NCI-H128 (cell line): ENCODE measurements around the gene LRRD1.
"Not testable (repeated sequence)": the region's sequence is repeated elsewhere in the genome, so short reads cannot be mapped to it uniquely, and the experiment has no call there.

Experiments used
- DNase-seq: peaks from one replicate; lab custom pipeline; 2025; ENCODE audit not compliant: unreplicated experiment; lab: John Stamatoyannopoulos, UW

The LRRD1 gene

DNA sequence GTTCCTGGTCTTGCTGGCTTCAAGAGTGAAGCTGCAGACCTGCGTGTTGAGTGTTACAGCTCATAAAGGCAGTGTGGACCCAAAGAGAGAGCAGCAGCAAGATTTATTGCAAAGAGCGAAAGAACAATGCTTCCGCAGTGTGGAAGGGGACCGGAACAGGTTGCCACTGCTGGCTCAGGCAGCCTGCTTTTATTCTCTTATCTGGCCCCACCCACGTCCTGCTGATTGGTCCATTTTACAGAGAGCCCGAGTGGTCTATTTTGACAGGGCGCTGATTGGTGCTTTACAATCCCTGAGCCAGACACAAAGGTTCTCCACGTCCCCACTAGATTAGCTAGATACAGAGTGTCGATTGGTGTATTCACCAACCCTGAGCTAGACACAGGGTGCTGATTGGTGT lies 36.2 kb downstream of the LRRD1 start:
- DNase-seq = not testable (repeated sequence)

DNA sequence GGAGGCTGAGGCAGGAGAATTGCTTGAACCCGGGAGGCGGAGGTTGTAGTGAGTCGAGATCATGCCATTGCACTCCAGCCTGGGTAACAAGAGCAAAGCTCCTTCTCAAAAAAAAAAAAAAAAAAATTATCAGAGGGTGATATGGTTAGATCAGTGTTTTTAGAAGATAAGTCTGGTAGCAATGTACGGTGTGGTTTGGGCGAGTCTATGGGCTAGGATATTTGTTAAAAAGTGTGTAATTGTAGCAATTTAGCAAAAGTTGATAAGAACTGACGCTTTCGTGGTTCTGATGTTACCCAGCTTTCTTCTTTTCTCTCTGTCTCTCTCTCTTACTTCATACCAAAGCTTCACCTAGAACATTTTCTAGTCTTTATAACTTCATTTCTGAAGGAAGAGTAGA lies 37.8 kb downstream of the LRRD1 start:
- DNase-seq = no peak

- DNase-seq = no peak
These were observed 41.4 kb downstream of the LRRD1 start for GRCh38 chr7:92137557-92137956.

DNA sequence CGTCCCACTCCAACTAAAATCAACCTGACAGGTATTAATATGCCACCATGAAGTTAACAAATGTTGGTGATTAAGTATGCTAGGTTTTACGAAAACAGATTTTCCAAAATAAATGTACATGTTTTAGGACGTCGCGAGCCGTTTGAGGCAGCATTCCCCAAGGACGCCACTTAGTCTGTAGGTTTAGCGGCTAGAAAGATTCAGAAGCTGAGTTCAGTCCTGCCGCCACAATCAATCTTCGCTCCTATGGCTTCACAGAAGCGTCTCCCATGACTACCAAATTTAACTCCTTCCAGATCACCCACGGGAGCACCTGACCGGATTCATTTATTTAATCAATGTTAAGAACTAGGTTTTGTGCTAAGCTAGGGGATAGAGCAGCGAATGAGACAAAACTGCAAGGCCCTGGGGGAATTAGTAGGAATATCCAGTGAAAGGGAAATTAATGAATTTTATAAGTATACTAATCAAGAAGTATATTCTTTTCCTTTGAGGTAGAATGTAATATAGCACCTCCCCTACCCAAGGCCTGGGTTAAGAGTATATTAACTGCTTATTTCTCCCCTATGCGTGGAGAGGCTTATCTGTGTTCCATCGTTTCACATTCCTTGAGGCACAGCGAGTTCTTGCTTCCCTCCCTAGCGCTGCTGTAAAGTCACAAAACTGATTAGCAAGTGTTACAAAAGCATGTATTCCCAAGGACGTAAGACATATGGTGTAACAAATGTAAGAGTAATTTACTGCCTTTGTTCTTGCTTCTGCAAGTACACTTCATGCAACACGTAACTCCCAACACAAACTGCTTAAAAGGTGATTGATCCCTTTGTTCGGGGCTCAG lies 43.7 kb downstream of the LRRD1 start:
- no peak for DNase-seq

- DNase-seq = peak; percentile 93
These were observed 44.5 kb downstream of the LRRD1 start, which contains the start of gene CYP51A1 for GRCh38 chr7:92134271-92135051. Gene CYP51A1 (minus strand): TSS chr7:92134477. CDS start chr7:92134364, 113 bp downstream.

- DNase-seq = peak; percentile 43
These were observed 45.1 kb downstream of the LRRD1 start for GRCh38 chr7:92133737-92134270.

GRCh38 chr7:92133133-92133736 lies 45.7 kb downstream of the LRRD1 start:
- DNase-seq = no peak

- DNase-seq = no peak
These were observed 47.1 kb downstream of the LRRD1 start for GRCh38 chr7:92131764-92132330.

GRCh38 chr7:92131093-92131492 lies 47.8 kb downstream of the LRRD1 start:
- DNase-seq = no peak

DNA sequence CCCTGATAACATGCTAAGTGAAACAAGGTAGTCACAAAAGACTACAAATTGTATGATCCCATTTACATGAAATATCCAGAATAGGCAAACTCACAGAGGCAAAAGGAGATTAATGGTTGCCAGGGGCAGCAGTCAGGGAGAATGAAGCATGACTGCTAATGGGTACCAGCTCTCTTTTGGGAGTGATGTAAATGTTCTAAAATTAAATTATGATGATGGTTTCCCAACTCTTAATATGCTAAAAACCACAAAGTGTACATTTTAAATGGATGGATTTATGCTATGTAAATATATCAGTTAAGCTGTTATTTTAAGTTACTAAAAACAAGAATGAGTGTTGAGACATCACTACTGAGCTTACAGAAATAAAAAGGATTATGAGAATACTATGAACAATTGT lies 57.3 kb downstream of the LRRD1 start:
- DNase-seq = no peak

DNA sequence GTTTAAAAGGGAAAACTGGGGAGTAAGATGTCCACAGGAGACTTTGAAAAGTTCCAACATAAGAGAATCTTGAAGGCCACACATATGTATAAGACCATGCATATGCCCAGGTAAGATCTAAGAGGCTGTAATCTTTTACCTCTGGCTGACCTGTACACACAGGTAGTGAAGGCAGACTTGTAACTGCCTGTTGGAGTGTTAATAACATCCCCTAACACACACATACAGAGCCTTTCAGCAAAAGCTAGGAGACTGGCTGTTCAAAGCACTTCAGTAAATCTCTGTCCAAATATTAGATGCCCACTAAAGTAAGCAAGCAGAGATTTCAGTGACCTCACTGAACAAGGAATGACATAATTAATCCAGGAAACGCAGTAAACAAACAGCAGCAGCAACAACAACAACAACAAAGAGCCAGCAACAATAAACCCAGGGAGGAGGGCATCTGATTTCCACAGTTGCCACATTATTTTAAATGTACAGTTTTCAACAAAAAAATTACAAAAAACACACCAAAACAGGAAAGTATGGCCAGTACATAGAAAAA lies 59.7 kb downstream of the LRRD1 start:
- no peak for DNase-seq

DNA sequence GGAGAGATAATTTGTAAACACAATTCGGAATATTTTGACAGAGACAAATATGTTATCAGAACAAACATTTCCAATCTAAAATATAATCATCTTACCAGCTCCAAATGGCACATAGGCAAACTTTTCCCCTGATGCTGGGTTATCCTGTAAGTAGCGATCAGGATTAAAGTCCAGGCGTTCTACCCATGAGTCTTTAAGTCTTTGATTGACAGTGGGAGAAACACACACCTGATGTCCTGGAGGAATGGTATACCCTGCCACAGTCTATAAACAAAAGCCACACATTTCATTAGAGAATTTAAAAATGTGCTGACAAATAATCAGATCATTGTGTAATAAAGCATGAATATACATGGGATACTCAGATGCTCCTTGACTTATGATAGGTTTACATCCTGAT lies 62.0 kb downstream of the LRRD1 start:
- no peak for DNase-seq

GRCh38 chr7:92115821-92116220 lies 63.1 kb downstream of the LRRD1 start:
- no peak for DNase-seq

DNA sequence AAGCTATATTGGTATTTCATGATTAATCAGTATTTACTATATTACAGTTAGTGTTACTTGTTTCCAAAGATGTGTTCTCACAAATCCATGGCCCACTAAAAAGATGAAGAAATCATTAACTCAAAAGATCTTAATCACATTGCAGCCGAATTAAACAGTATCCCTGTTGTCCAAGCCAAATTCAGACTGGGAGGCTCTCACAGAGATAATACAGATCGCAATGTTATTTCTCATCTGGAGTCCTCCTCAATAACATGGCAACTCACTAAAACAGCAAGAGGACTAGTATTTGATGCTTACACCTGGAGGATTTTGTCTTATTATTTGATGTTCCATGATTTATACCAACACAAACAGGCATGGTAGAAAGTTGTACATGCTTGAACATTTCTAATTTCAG lies 68.1 kb downstream of the LRRD1 start:
- DNase-seq = no peak

DNA sequence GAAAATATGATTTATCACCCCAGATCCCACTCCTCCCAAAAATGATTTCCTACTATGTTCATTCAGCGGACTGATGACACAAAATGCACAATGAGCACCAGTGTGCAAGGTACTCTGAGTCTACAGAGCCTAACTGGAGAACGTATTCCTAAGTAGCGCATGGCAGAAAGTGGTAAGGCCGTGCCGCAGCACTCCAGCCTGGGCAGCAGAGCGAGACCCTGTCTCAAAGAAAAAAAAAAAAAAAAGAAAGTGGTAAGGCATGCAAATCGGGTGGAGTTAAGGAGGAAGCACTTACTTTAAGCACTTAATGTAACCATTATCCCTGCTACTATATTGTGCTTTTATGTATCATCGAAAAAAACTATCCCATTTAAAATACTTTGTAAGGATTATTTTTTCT lies 70.1 kb downstream of the LRRD1 start:
- DNase-seq = no peak

- DNase-seq = not testable (repeated sequence)
These were observed 76.1 kb downstream of the LRRD1 start for GRCh38 chr7:92102862-92103261.

DNA sequence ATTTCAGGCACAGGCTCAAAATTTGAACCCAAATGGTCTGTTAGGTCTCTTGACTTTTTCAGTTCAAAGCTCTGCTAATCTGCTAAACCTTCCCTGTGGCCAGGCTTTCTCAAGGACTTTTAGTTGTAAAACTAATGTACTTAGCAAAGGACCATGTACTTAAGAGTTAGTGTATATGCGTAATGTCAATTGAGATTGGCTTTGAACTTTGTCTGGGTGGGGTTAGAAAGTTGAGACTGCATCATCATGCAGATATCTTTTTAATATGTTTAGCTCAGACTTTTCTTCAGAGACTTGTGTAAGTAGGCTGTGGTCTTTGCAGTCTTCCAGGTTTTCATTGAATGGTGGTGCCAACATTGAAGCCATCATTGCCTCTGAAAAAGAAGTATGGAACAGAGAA lies 78.4 kb downstream of the LRRD1 start:
- DNase-seq = no peak

DNA sequence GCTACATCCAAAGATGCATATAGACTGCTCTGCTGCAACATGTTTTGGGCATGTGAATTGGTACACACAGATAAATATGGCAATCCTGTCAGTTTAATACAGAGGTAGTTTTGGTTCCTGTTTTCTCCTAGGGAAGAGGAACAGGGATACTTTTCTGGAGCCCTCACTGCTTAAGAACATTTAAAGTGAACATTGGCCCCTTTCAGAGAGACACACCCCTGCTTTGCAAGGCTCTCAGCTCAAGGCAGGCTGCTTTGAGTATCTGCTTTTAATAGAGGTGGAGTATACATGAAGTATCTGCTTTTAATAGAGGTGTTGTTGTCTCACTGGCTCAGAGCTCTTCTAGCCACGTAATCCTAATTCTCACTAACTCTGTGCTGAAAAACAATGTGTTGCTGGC lies 83.6 kb downstream of the LRRD1 start:
- DNase-seq = no peak
